ENCODE measurements around the gene PLOD2.

Gene PLOD2

GRCh38 chr3:146160964-146161662 lies at the start of gene PLOD2:
PLOD2 (minus strand) TSS chr3:146161184; CDS start chr3:146160989, 195 bp downstream.
- DNase-seq (ENCODE audit: low spot score): peak; percentile 1

GRCh38 chr3:146209371-146209770 lies 48.4 kb upstream of the PLOD2 start:
- DNase-seq (ENCODE audit: low spot score): no peak

- DNase-seq (ENCODE audit: low spot score): no peak
These were observed 42.8 kb upstream of the PLOD2 start for GRCh38 chr3:146203776-146204175.

- no peak for DNase-seq (ENCODE audit: low spot score)
These were observed 39.7 kb upstream of the PLOD2 start for GRCh38 chr3:146200461-146201220.

- no peak for DNase-seq (ENCODE audit: low spot score)
These were observed 38.8 kb upstream of the PLOD2 start for GRCh38 chr3:146199762-146200161.

GRCh38 chr3:146196789-146197188 lies 35.8 kb upstream of the PLOD2 start:
- DNase-seq (ENCODE audit: low spot score): no peak

GRCh38 chr3:146195605-146196004 lies 34.6 kb upstream of the PLOD2 start:
- DNase-seq (ENCODE audit: low spot score): no peak

GRCh38 chr3:146195030-146195429 lies 34.0 kb upstream of the PLOD2 start:
- no peak for DNase-seq (ENCODE audit: low spot score)

- no peak for DNase-seq (ENCODE audit: low spot score)
These were observed 30.1 kb upstream of the PLOD2 start for GRCh38 chr3:146191051-146191450.

GRCh38 chr3:146189519-146190173 lies 28.7 kb upstream of the PLOD2 start:
- peak; percentile 43 for DNase-seq (ENCODE audit: low spot score)

- DNase-seq (ENCODE audit: low spot score): no peak
These were observed 26.5 kb upstream of the PLOD2 start for GRCh38 chr3:146187334-146187950.

GRCh38 chr3:146184241-146185015 lies 23.4 kb upstream of the PLOD2 start:
- DNase-seq (ENCODE audit: low spot score): no peak

- DNase-seq (ENCODE audit: low spot score): no peak
These were observed 20.2 kb upstream of the PLOD2 start for GRCh38 chr3:146181216-146181615.

- DNase-seq (ENCODE audit: low spot score): no peak
These were observed 19.4 kb upstream of the PLOD2 start for GRCh38 chr3:146180376-146180775.

GRCh38 chr3:146178006-146178689 lies 17.2 kb upstream of the PLOD2 start:
- no peak for DNase-seq (ENCODE audit: low spot score)

GRCh38 chr3:146177519-146177918 lies 16.5 kb upstream of the PLOD2 start:
- DNase-seq (ENCODE audit: low spot score): no peak

- DNase-seq (ENCODE audit: low spot score): no peak
These were observed 16.1 kb upstream of the PLOD2 start for GRCh38 chr3:146177072-146177471.

GRCh38 chr3:146172586-146172985 lies 11.6 kb upstream of the PLOD2 start:
- no peak for DNase-seq (ENCODE audit: low spot score)

GRCh38 chr3:146170591-146170990 lies 9.6 kb upstream of the PLOD2 start:
- DNase-seq (ENCODE audit: low spot score): no peak

- DNase-seq (ENCODE audit: low spot score): no peak
These were observed 8.9 kb upstream of the PLOD2 start for GRCh38 chr3:146169891-146170290.

- no peak for DNase-seq (ENCODE audit: low spot score)
These were observed 5.8 kb upstream of the PLOD2 start for GRCh38 chr3:146166826-146167225.
